HepG2 (cell line): ENCODE data around the gene SNRNP48. TPM values are rescaled to one million over a fixed set of nuclear protein-coding genes. Genes with fewer than 3 reads are reported as not detected.

Experiments used
- ARID5B ChIP-seq: IDR thresholded peaks from 2 replicates; pipeline ENCODE4 v1.4.0; 2020; ENCODE audit warnings: mild to moderate bottlenecking, missing genetic modification reagents
- ATF2 ChIP-seq: sonication (generic); formaldehyde crosslinking; IDR thresholded peaks from 2 replicates; pipeline ENCODE4 v1.4.0; 2020; ENCODE audit warnings: missing genetic modification reagents
- CTCF ChIP-seq: sonication (generic); formaldehyde crosslinking; IDR thresholded peaks from 2 replicates; pipeline ENCODE4 v1.5.0; 2020; ENCODE audit warnings: mild to moderate bottlenecking, missing genetic modification reagents, moderate library complexity
- FOSL2 ChIP-seq: sonication (generic); formaldehyde crosslinking; IDR thresholded peaks from 2 replicates; pipeline ENCODE4 v1.4.0; 2020; ENCODE audit warnings: missing genetic modification reagents
- HDAC2 ChIP-seq: sonication (generic); formaldehyde crosslinking; IDR thresholded peaks from 2 replicates; pipeline ENCODE4 v1.4.0; 2020; ENCODE audit warnings: missing genetic modification reagents
- HMGXB3 ChIP-seq: sonication (generic); formaldehyde crosslinking; IDR thresholded peaks from 2 replicates; pipeline ENCODE4 v1.4.0; 2020; ENCODE audit warnings: missing genetic modification reagents, borderline replicate concordance
- HMGXB4 ChIP-seq, 2 experiments: sonication (generic) in 1 of 2; formaldehyde crosslinking in 1 of 2; IDR thresholded peaks; 2 replicates each; pipeline versions ENCODE4 v1.4.0 to v1.6.1; 2018 to 2020; ENCODE audit warnings: missing genetic modification reagents in 2 of 2, borderline replicate concordance in 1 of 2, low read depth in 1 of 2, mild to moderate bottlenecking in 1 of 2, missing biosample characterization in 1 of 2
- KDM2A ChIP-seq: sonication (generic); formaldehyde crosslinking; IDR thresholded peaks from 2 replicates; pipeline ENCODE4 v1.4.0; 2020; ENCODE audit warnings: low read depth, missing genetic modification reagents, borderline replicate concordance
- MED1 ChIP-seq: sonication (generic); formaldehyde crosslinking; IDR thresholded peaks from 2 replicates; pipeline ENCODE4 v1.4.0; 2020; ENCODE audit warnings: missing genetic modification reagents
- PAF1 ChIP-seq: IDR thresholded peaks from 2 replicates; pipeline ENCODE4 v1.6.1; 2016; ENCODE audit warnings: missing genetic modification reagents, missing compliant biosample characterization
- PHF5A ChIP-seq: IDR thresholded peaks from one replicate; pipeline ENCODE4 v1.6.1; 2018; ENCODE audit warnings: low read depth, missing genetic modification reagents; ENCODE audit not compliant: unreplicated experiment
- SP140L ChIP-seq: sonication (generic); formaldehyde crosslinking; IDR thresholded peaks from 2 replicates; pipeline ENCODE4 v1.4.0; 2020; ENCODE audit warnings: missing genetic modification reagents, borderline replicate concordance
- ZBTB38 ChIP-seq: sonication (generic); formaldehyde crosslinking; IDR thresholded peaks from 2 replicates; pipeline ENCODE4 v1.5.1; 2020; ENCODE audit warnings: mild to moderate bottlenecking, missing genetic modification reagents
- ZNF136 ChIP-seq: sonication (generic); formaldehyde crosslinking; IDR thresholded peaks from 2 replicates; pipeline ENCODE4 v1.8.1; 2022; ENCODE audit warnings: low read depth, mild to moderate bottlenecking, moderate library complexity, missing genetic modification reagents
- polyA plus RNA-seq, 8 experiments: library from polyadenylated mRNA; depleted of rRNA in 3 of 8; stranded (reverse) in 7 of 8; unstranded in 1 of 8; fragments of >200 nt; fragmentation: Illumina TruSeq in 4 of 8; extraction: Trizol in 4 of 8; gene quantifications; 2 replicates each; pipeline versions ENCODE4 v1.2.1 to v1.2.3, GENCODE V29; 2011 to 2016; ENCODE audit warnings: low read depth in 4 of 8, missing spikeins in 1 of 8, mixed read lengths in 1 of 8; ENCODE audit not compliant: insufficient read depth in 1 of 8
- total RNA-seq, 5 experiments: library from RNA; depleted of rRNA; stranded (reverse); fragments of >200 nt; fragmentation: Illumina TruSeq; extraction: Trizol; gene quantifications; 2 replicates each; pipeline ENCODE4 v1.2.3, GENCODE V29; 2016; ENCODE audit warnings: low read depth in 1 of 5

The SNRNP48 gene
- total and polyA plus RNA-seq, 2 of the 13 experiments (the other 11 are each of a cell fraction or from before 2014, with no cell fraction given) = 17.5 to 47.5 TPM

- TF ChIP-seq ATF2 (CRISPR knock-in tag) (0 out of 2 replicates have a peak, but pooled peaks have one; percentile 39), FOSL2 (0 out of 2 replicates have a peak, but pooled peaks have one; percentile 18), ZBTB38 (peak; percentile 33; the same call in 1 of the 2 replicates), CTCF (CRISPR knock-in tag) (peak; percentile 12; the same call in 1 of the 2 replicates), KDM2A (peak; percentile 48; the same call in 1 of the 2 replicates), HMGXB4 (CRISPR knock-in tag; IDR thresholded peaks at IDR 0.05; ENCODE audit: borderline replicate concordance in 1 of 2, low read depth in 1 of 2) (peak; percentile 29 to 59; a peak in 2 of 4 replicates), HMGXB3 (CRISPR knock-in tag) (0 out of 2 replicates have a peak, but pooled peaks have one; percentile 47), SP140L (CRISPR knock-in tag) (0 out of 2 replicates have a peak, but pooled peaks have one; percentile 11), MED1 (CRISPR knock-in tag) (peak; percentile 52; the same call in 1 of the 2 replicates), HDAC2 (CRISPR knock-in tag) (0 out of 2 replicates have a peak, but pooled peaks have one; percentile 14), PHF5A (no peak), PAF1 (CRISPR knock-in tag) (0 out of 2 replicates have a peak, but pooled peaks have one; percentile 76), ZNF136 (CRISPR knock-in tag) (no peak), ARID5B (0 out of 2 replicates have a peak, but pooled peaks have one; percentile 22)
Measured at GRCh38 chr6:7543789-7544424, 46.1 kb upstream of the SNRNP48 start (continued).
